RWPE2 (cell line): ENCODE results near the gene CELA3B.
"Not testable (repeated sequence)": the region's sequence is repeated elsewhere in the genome, so short reads cannot be mapped to it uniquely, and the experiment has no call there.

Experiments
- ATAC-seq: fragments of 200-7000 bp; cut with Tn5 transposase; 3 replicates; pipeline ENCODE4 v1.9.1; 2021; ENCODE audit warnings: low read depth
- DNase-seq: peaks from one replicate; pipeline ENCODE4 v3.0.0-alpha.2; 2020; ENCODE audit warnings: low spot score
- H3K27ac ChIP-seq: fragments of 450-650 bp; 2 replicates; pipeline ENCODE4 v1.5.1; 2017; ENCODE audit warnings: mild to moderate bottlenecking; ENCODE audit not compliant: poor library complexity, severe bottlenecking
- H3K27me3 ChIP-seq: fragments of 250-450 bp; sonication (Bioruptor Pico); 2 replicates; pipeline ENCODE4 v1.5.1; 2021; ENCODE audit warnings: mild to moderate bottlenecking, moderate library complexity; ENCODE audit not compliant: insufficient read depth, poor library complexity, severe bottlenecking
- H3K36me3 ChIP-seq: fragments of 250-450 bp; sonication (Bioruptor Pico); 2 replicates; pipeline ENCODE4 v1.5.1; 2020; ENCODE audit warnings: low read depth, mild to moderate bottlenecking, moderate library complexity
- H3K4me1 ChIP-seq: fragments of 250-450 bp; sonication (Bioruptor Pico); 2 replicates; pipeline ENCODE4 v1.5.1; 2021; ENCODE audit warnings: mild to moderate bottlenecking, moderate library complexity; ENCODE audit not compliant: insufficient read depth, poor library complexity, severe bottlenecking
- H3K4me3 ChIP-seq: fragments of 250-450 bp; sonication (Bioruptor Pico); 2 replicates; pipeline ENCODE4 v1.5.1; 2021; ENCODE audit warnings: mild to moderate bottlenecking, moderate library complexity; ENCODE audit not compliant: severe bottlenecking
- H3K9me3 ChIP-seq: fragments of 250-450 bp; sonication (Bioruptor Pico); 2 replicates; pipeline ENCODE4 v1.5.1; 2021; ENCODE audit warnings: mild to moderate bottlenecking, moderate library complexity; ENCODE audit not compliant: severe bottlenecking
- TF ChIP-seq, protein P1 (sequence below): fragments of 450-650 bp; IDR thresholded peaks from one replicate; pipeline ENCODE4 v1.5.1; 2017; ENCODE audit warnings: mild to moderate bottlenecking, moderate library complexity; ENCODE audit not compliant: poor library complexity, severe bottlenecking

Gene CELA3B

DNA sequence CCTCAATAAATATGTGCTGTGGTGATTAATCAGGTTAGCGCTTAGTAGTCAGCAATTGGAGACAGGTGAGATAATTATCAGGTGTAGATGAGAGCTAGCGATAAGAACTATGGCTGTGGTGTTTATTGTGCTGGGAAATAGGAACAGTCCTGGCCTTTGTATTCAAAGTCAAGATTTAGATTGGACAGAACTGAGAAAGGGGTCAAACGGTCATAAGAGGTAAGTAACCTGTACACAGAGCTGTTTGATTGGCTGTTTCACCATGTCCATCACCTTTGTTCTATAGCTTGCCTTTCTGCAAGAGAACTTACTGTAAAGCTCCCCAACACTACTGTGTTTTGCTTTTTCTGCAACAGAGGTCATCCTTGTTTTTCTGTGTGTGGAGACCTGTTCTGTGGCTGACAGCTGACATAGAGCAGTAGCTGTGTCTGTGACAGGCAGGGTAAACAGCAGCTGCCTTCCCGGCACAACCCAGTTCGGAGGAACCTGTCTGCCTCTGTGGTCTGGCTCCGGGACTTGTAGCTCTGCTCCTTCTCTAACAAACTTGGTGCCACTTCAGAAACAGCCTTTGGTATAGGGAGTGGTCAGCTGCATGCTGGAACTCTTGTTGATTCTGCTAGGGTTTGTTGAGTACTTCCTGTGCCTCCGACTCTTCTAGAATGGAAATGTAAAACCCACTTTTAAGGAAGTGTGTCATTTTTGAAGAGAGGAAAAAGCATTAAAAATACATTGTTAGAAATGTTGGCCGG, 54.6 kb downstream of the CELA3B start:
- H3K27me3 ChIP-seq: no peaks in the 10 kb centered on the region
- H3K4me1 ChIP-seq: no peaks in the 10 kb centered on the region
- TF ChIP-seq, protein P1, sequence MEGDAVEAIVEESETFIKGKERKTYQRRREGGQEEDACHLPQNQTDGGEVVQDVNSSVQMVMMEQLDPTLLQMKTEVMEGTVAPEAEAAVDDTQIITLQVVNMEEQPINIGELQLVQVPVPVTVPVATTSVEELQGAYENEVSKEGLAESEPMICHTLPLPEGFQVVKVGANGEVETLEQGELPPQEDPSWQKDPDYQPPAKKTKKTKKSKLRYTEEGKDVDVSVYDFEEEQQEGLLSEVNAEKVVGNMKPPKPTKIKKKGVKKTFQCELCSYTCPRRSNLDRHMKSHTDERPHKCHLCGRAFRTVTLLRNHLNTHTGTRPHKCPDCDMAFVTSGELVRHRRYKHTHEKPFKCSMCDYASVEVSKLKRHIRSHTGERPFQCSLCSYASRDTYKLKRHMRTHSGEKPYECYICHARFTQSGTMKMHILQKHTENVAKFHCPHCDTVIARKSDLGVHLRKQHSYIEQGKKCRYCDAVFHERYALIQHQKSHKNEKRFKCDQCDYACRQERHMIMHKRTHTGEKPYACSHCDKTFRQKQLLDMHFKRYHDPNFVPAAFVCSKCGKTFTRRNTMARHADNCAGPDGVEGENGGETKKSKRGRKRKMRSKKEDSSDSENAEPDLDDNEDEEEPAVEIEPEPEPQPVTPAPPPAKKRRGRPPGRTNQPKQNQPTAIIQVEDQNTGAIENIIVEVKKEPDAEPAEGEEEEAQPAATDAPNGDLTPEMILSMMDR: no peak
- no peaks in the 10 kb centered on the region for H3K36me3 ChIP-seq
- no peak overlapping the region for H3K4me3 ChIP-seq
- H3K9me3 ChIP-seq: no peaks in the 10 kb centered on the region
- H3K27ac ChIP-seq: no peak overlapping the region
- no peak for DNase-seq
- ATAC-seq: no peak

DNA sequence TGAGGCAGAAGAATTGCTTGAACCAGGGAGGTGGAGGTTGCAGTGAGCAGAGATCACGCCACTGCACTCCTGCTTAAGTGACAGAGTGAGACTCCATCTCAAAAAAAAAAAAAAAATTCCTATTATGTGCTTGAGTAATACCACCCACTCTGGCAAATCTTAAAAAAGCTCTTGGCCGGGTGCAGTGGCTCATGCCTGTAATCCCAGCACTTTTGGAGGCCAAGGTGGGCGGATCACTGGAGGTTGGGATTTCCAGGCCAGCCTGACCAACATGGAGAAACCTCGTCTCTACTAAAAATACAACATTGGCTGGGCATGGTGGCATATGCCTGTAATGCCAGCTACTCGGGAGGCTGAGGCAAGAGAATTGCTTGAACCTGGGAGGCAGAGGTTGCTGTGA, 58.0 kb downstream of the CELA3B start:
- H3K4me1 ChIP-seq, ATAC-seq, H3K9me3 ChIP-seq, H3K36me3 ChIP-seq, DNase-seq, H3K4me3 ChIP-seq, H3K27me3 ChIP-seq, H3K27ac ChIP-seq: not testable (repeated sequence)

DNA sequence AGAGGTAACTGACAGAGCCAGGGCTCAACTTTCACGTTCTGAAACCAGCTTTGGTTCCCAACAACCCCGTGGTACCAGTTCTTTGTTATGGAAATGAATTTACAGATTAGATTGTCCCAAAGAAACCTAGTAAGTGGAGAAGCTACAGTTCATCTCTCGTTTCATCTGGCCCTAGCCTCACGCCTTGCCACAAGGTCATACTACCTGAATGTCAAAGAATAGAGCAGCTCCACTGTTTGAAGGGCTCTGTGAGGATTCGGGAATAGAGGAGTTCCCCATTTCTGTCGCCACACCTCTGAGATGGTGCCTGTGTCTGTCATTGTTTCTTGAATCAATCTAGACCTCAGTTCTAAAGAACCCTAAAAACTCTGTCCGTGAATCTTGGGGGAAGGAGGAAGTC, 60.7 kb downstream of the CELA3B start:
- no peak for DNase-seq
- Histone ChIP-seq H3K4me3 (no peak overlapping the region), H3K27me3 (no peaks in the 10 kb centered on the region), H3K9me3 (no peaks in the 10 kb centered on the region), H3K36me3 (no peaks in the 10 kb centered on the region), H3K4me1 (peaks cover 19% of the 10 kb centered on the region), H3K27ac (no peak overlapping the region)
- ATAC-seq: no peak
- TF ChIP-seq, protein P1: no peak

DNA sequence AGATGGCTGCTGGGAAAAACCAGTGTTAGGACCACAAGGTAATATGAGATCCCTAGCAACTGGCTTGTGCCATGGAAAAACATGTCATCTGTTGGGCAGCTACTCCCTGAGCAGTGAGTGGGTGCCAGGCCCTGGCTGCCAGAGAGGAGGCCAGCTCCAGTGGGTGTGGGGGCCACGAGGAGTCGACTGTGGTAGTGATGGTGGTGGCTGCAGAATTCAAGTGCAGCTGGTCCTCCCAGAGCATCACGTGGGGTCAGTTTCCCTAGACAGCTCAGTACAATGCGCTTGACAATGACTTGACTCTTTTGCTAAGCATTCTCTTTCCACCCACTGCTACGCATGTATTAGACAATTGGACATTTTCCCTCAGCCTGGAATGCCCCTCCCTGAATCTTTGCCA, 61.2 kb downstream of the CELA3B start:
- TF ChIP-seq, protein P1: no peak
- H3K27ac ChIP-seq: no peak overlapping the region
- no peak for ATAC-seq

More for the DNA sequence above, 61.2 kb downstream of the CELA3B start:
- no peaks in the 10 kb centered on the region for H3K36me3 ChIP-seq
- no peak overlapping the region for H3K4me3 ChIP-seq
- peaks cover 24% of the 10 kb centered on the region for H3K4me1 ChIP-seq
- H3K9me3 ChIP-seq: no peaks in the 10 kb centered on the region
- no peaks in the 10 kb centered on the region for H3K27me3 ChIP-seq
- DNase-seq: no peak
